Measurements from ENCODE around the gene BEND3.

BEND3 gene

DNA sequence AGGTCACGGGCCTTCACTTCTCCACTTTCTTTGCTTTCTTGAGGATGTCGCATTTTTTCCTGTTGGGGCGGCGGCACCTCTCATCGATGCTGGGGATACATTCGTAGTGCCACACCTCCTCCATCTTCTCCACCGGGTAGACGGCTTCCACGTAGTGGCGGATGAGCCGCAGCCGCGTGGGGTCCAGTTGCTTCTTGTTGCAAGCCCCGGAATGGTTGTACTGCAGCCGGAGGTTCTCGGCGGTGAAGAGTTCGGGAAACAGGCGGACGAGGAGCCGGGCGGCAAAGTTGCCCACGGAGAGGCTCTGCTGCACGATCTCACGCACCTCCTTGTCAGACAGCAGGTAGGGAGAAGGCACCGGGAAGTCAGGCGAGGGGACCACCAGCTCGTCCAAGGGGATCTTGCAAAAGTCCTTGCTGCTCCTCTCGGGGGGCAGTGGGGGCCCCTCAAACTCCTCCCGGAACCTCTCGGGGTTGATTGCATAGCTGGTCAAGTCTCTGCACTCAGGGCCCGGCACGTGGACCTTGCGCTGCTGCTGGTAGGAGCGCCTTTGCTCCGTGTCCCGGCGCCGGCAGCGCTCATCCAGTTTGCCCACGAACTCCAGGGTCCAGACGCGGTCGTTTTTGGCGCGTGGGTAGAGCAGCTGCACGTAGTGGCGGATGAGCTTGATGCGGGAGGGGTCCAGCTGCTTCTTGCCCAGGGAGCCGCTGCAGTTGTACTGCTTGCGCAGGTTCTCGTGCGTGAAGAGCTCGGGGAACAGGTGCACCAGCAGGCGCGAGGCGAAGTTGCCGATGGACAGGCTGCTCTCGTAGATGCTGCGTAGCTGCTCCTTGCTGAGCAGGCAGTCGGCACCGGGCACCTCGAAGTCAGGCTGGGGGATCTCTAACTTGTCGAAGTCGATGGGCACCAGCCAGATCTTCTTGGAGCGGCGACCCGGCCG is 46.4 kb downstream of the BEND3 start:
- DNase-seq = no peak
- intact Hi-C loops (cut with DNase I; ENCODE audit: low total_unique reads) = no loop called here
- peaks cover 0 to 5% (median 3%) of the 10 kb centered on the region in 4 donors for H3K4me1 ChIP-seq
- TF ChIP-seq, protein P1, sequence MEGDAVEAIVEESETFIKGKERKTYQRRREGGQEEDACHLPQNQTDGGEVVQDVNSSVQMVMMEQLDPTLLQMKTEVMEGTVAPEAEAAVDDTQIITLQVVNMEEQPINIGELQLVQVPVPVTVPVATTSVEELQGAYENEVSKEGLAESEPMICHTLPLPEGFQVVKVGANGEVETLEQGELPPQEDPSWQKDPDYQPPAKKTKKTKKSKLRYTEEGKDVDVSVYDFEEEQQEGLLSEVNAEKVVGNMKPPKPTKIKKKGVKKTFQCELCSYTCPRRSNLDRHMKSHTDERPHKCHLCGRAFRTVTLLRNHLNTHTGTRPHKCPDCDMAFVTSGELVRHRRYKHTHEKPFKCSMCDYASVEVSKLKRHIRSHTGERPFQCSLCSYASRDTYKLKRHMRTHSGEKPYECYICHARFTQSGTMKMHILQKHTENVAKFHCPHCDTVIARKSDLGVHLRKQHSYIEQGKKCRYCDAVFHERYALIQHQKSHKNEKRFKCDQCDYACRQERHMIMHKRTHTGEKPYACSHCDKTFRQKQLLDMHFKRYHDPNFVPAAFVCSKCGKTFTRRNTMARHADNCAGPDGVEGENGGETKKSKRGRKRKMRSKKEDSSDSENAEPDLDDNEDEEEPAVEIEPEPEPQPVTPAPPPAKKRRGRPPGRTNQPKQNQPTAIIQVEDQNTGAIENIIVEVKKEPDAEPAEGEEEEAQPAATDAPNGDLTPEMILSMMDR (IDR thresholded peaks at IDR 0.05) = no peak
- peaks cover 5 to 25% (median 15%) of the 10 kb centered on the region in 3 donors for H3K36me3 ChIP-seq
- H3K27me3 ChIP-seq = no peaks in the 10 kb centered on the region
- no peak overlapping the region for H3K4me3 ChIP-seq
- H3K9me3 ChIP-seq = no peaks in the 10 kb centered on the region
- no peak overlapping the region for H3K27ac ChIP-seq

DNA sequence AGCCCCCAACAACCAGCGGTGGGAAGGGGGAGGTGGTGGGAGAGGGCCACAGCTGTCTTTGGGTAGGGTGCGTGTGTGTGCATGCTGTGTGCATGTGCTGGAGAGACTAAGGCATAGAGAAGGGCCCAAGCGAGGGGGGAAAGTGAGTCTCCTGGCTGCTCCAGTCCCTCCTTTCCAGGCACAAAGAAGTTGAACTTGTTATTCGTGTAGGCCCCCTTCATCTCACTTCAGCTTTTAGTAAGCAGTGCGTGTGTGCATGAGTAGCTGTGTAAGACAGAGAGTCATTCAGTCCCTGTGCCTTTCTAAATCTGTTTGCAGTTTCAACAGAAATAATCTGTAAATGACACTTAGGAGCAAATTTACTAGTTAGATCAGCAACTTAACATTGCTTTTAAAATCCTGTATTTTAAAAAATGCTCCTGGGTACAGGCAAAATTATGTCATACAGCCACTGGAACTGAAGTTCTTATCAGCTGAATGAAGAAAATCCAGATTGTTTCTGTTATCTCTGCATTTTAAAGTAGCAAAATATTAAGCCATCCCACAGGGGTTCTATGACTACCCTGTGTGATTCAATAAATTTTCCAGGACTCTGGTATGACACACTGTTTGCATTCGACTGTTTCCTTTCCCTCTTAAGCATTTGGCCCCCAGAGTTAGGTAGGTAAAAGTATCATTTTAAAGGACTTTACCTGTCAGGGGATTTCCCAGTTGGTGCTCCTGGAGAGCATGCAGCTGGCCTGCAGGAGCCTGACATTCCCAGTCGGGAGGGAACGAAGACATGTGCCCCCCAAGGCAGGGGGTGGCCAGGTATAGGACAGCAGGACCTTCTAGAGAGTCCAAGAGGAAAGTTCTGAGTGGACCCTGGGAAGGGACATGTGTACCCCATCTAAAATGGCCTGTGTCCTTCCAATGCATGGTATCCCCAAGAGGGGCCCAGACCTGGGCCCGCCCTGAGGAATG is 48.3 kb downstream of the BEND3 start:
- Histone ChIP-seq H3K4me3 (no peak overlapping the region), H3K36me3 (peaks cover 5 to 25% (median 15%) of the 10 kb centered on the region in 3 donors), H3K27me3 (no peaks in the 10 kb centered on the region), H3K9me3 (no peaks in the 10 kb centered on the region), H3K4me1 (peaks cover 0 to 5% (median 3%) of the 10 kb centered on the region in 4 donors), H3K27ac (no peak overlapping the region)
- intact Hi-C loops (cut with DNase I; ENCODE audit: low total_unique reads) = no loop called here
- no peak for DNase-seq
- TF ChIP-seq, protein P1 (IDR thresholded peaks at IDR 0.05) = no peak

DNA sequence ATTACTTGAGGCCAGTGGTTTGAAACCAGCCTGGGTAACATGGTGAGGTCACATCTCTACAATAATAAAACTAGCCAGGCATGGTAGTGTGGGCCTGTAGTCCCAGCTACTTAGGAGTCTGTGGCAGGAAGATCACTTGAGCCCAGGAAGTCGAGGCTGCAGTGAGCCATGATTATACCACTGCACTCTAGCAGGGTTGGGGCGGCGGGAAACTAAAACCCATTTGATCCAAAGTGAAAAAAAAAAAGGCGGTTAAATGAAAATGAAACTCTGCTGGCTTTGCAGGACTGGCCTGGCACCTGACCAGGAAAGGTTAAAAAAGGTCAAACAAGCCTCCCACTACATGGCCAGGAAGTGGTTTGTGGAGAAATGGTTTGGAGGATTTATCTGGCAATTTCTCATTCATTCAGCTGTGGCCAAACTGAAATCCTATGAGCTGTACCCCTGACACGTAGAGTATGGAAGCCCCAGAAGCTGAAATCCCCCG is 50.7 kb downstream of the BEND3 start:
- H3K27me3 ChIP-seq = no peaks in the 10 kb centered on the region
- TF ChIP-seq, protein P1 (IDR thresholded peaks at IDR 0.05) = no peak
- H3K4me3 ChIP-seq = no peak overlapping the region
- no peaks in the 10 kb centered on the region for H3K9me3 ChIP-seq
- peaks cover 0 to 5% (median 3%) of the 10 kb centered on the region in 4 donors for H3K4me1 ChIP-seq
- no peak for DNase-seq
- peaks cover 0 to 14% (median 7%) of the 10 kb centered on the region in 3 donors for H3K36me3 ChIP-seq
- intact Hi-C loops (cut with DNase I; ENCODE audit: low total_unique reads) = no loop called here
- no peak overlapping the region for H3K27ac ChIP-seq

DNA sequence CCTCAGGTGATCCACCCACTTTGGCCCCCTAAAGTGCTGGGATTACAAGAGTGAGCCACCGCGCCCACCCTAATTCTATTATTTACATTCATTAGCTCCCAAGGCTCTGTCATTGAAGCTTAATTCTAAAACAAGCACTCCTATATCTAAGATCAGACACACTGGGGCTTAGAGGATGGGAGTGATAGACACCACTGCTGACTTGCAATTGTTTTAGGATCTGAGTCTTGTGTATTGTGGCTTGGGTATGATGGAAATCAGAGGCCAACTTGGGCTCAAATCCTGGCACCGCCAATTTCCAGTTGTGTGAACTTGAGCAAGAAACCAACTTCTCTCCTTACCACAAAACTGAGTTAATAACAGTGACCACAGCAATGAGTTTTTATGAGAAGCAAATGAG is 52.6 kb downstream of the BEND3 start:
- TF ChIP-seq, protein P1 (IDR thresholded peaks at IDR 0.05) = no peak
- H3K9me3 ChIP-seq = no peaks in the 10 kb centered on the region
- H3K4me3 ChIP-seq = no peak overlapping the region
- no peak overlapping the region for H3K27ac ChIP-seq
- H3K4me1 ChIP-seq = peaks cover 0 to 5% (median 3%) of the 10 kb centered on the region in 4 donors
- H3K27me3 ChIP-seq = no peaks in the 10 kb centered on the region
- no peak for DNase-seq
- H3K36me3 ChIP-seq = peaks cover 0 to 5% (median 0%) of the 10 kb centered on the region in 3 donors
- intact Hi-C loops (cut with DNase I; ENCODE audit: low total_unique reads) = no loop called here

All from tibial artery (tissue), 4 donors.